Lower leg skin (tissue), 3 donors: Measurements from ENCODE around the gene C2orf68.

Source experiments
- CTCF ChIP-seq, 3 donors: fragments of 450-650 bp; IDR thresholded peaks; one replicate each; pipeline ENCODE4 v1.5.1; 2016; ENCODE audit warnings: antibody characterized with exemption in 3 of 3, mild to moderate bottlenecking in 3 of 3, moderate library complexity in 2 of 3
- POLR2A ChIP-seq, 2 donors: fragments of 450-650 bp; IDR thresholded peaks; one replicate each; pipeline ENCODE4 v1.6.1; 2016 to 2017; ENCODE audit warnings: antibody characterized with exemption in 2 of 2, mild to moderate bottlenecking in 1 of 2, moderate library complexity in 1 of 2

- TF ChIP-seq POLR2A (IDR thresholded peaks at IDR 0.05), result no peak
- no peak for TF ChIP-seq CTCF (IDR thresholded peaks at IDR 0.05)
These were observed 20.9 kb downstream of the C2orf68 start for GRCh38 chr2:85590950-85591349.
